ENCODE results near the gene EBPL. TPM values are rescaled to one million over a fixed set of nuclear protein-coding genes. Genes with fewer than 3 reads are reported as not detected.
"Not testable (repeated sequence)": the region's sequence is repeated elsewhere in the genome, so short reads cannot be mapped to it uniquely, and the experiment has no call there.

EBPL gene
- total RNA-seq, 4 donors from 2014 or later: 66.6 to 89.4 (median 83.2) TPM

- no peaks in the 10 kb centered on the region for H3K36me3 ChIP-seq
- H3K27me3 ChIP-seq: no peaks in the 10 kb centered on the region
- no peak for TF ChIP-seq EP300 (IDR thresholded peaks at IDR 0.05)
- TF ChIP-seq POLR2A (IDR thresholded peaks at IDR 0.05): no peak
- H3K9me3 ChIP-seq: no peaks in the 10 kb centered on the region
- peak overlapping the region in 2 of 4 donors; percentile 10 to 31 for H3K4me3 ChIP-seq
- H3K4me1 ChIP-seq: peaks cover 0 to 16% (median 5%) of the 10 kb centered on the region in 4 donors
- WGBS, 2 donors: 55 to 73% methylated on average over 21 to 22 of the region's 22 CpGs
- DNase-seq (ENCODE audit: low spot score in 2 of 2): no peak
- H3K27ac ChIP-seq: no peak overlapping the region
Measured at GRCh38 chr13:49620170-49620621, 71.1 kb downstream of the EBPL start.

- WGBS, 2 donors: 80 to 85% methylated on average over 3 of the region's 3 CpGs
Measured at GRCh38 chr13:49616676-49617065, 74.6 kb downstream of the EBPL start.

GRCh38 chr13:49615836-49616675, 75.2 kb downstream of the EBPL start:
- TF ChIP-seq EP300 (IDR thresholded peaks at IDR 0.05) (no peak), POLR2A (IDR thresholded peaks at IDR 0.05) (no peak), CTCF (IDR thresholded peaks at IDR 0.05) (no peak)
- WGBS, 2 donors: 35 to 40% methylated on average over 8 of the region's 8 CpGs
- no peaks in the 10 kb centered on the region for H3K36me3 ChIP-seq
- H3K27me3 ChIP-seq: no peaks in the 10 kb centered on the region
- no peak for DNase-seq (ENCODE audit: low spot score in 2 of 2)
- peaks cover 0 to 8% (median 0%) of the 10 kb centered on the region in 4 donors for H3K9me3 ChIP-seq
- no peak overlapping the region for H3K4me3 ChIP-seq
- H3K4me1 ChIP-seq: peaks cover 0 to 16% (median 5%) of the 10 kb centered on the region in 4 donors
- H3K27ac ChIP-seq: peak overlapping the region in 2 of 4 donors; percentile 21 to 61

More at GRCh38 chr13:49616676-49617065, 74.6 kb downstream of the EBPL start:
- no peak for TF ChIP-seq CTCF (IDR thresholded peaks at IDR 0.05)
- no peak for TF ChIP-seq EP300 (IDR thresholded peaks at IDR 0.05)
- no peak for TF ChIP-seq POLR2A (IDR thresholded peaks at IDR 0.05)
- no peak overlapping the region for H3K4me3 ChIP-seq
- peaks cover 0 to 8% (median 0%) of the 10 kb centered on the region in 4 donors for H3K9me3 ChIP-seq
- H3K27ac ChIP-seq: peak overlapping the region in 2 of 4 donors; percentile 21 to 61
- H3K36me3 ChIP-seq: no peaks in the 10 kb centered on the region
- H3K27me3 ChIP-seq: no peaks in the 10 kb centered on the region
- peaks cover 0 to 16% (median 5%) of the 10 kb centered on the region in 4 donors for H3K4me1 ChIP-seq
- no peak for DNase-seq (ENCODE audit: low spot score in 2 of 2)

- peaks cover 0 to 15% (median 5%) of the 10 kb centered on the region in 4 donors for H3K4me1 ChIP-seq
- 92 to 96% methylated on average over 3 of the region's 3 CpGs for WGBS, 2 donors
- not testable (repeated sequence) for H3K27me3 ChIP-seq; H3K4me3 ChIP-seq; DNase-seq (ENCODE audit: low spot score in 2 of 2); H3K36me3 ChIP-seq; H3K9me3 ChIP-seq; H3K27ac ChIP-seq
Measured at GRCh38 chr13:49612042-49612441, 79.2 kb downstream of the EBPL start.

Other genes with a start within 250 kb of the EBPL start
- 100 to 1,000 TPM in 3 of 4 donors, 10 to 100 TPM in 1; 89.4 to 152 (median 107) TPM for gene CAB39L, start 247.4 kb downstream of the EBPL start, total RNA-seq
- 10 to 100 TPM in 3 of 4 donors, 1 to 10 TPM in 1; 9.2 to 16.5 (median 13.0) TPM for gene SETDB2, start 247.2 kb downstream of the EBPL start, total RNA-seq
- gene PHF11, start 195.5 kb downstream of the EBPL start, total RNA-seq: 10 to 100 TPM; 25.3 to 51.4 (median 37.6) TPM
- 10 to 100 TPM in 2 of 4 donors, 1 to 10 TPM in 2; 8.8 to 10.7 (median 10.2) TPM for gene RCBTB1, start 105.9 kb downstream of the EBPL start, total RNA-seq
- under 1 TPM; 0.20 to 0.87 (median 0.25) TPM for gene ARL11, start 63.0 kb downstream of the EBPL start, total RNA-seq
- gene KPNA3, start 101.2 kb upstream of the EBPL start, total RNA-seq: 10 to 100 TPM; 19.8 to 29.9 (median 23.2) TPM
- 1 to 10 TPM; 5.5 to 9.4 (median 7.5) TPM for gene SPRYD7, start 244.9 kb upstream of the EBPL start, total RNA-seq